Right lobe of liver (tissue), 6 donors: Measurements from ENCODE around the gene PRKAB1. TPM values are rescaled to one million over a fixed set of nuclear protein-coding genes. Genes with fewer than 3 reads are reported as not detected.
A peak's percentile ranks its signal among the peaks of the same experiment; 100 is the strongest.

Source experiments
- ATAC-seq, 4 donors: fragments of 200-7000 bp; cut with Tn5 transposase; one replicate each; pipeline ENCODE4 v1.9.1; 2020; ENCODE audit warnings: mild to moderate bottlenecking in 4 of 4, moderate library complexity in 4 of 4
- DNase-seq, 3 donors: peaks; one replicate each; pipeline ENCODE4 v3.0.0-alpha.2; 2020
- H3K27ac ChIP-seq, 3 donors: fragments of 200-600 bp; one replicate each; pipeline ENCODE4 v1.8.0; 2022
- H3K27me3 ChIP-seq, 2 donors: fragments of 200-600 bp; one replicate each; pipeline ENCODE4 v1.8.0; 2022
- H3K36me3 ChIP-seq, 4 donors: fragments of 200-600 bp; sonication (generic) in 1 of 4; one replicate each; pipeline versions ENCODE4 v1.5.1 to v1.8.0; 2017 to 2022; ENCODE audit warnings: control low read depth in 1 of 4
- H3K4me1 ChIP-seq, 4 donors: fragments of 200-600 bp; sonication (generic) in 1 of 4; one replicate each; pipeline versions ENCODE4 v1.5.1 to v1.8.0; 2017 to 2022; ENCODE audit warnings: control low read depth in 1 of 4
- H3K4me3 ChIP-seq, 3 donors: fragments of 200-600 bp; one replicate each; pipeline ENCODE4 v1.8.0; 2022
- H3K9me3 ChIP-seq, 4 donors: fragments of 200-600 bp; sonication (generic) in 1 of 4; one replicate each; pipeline versions ENCODE4 v1.5.1 to v1.8.0; 2017 to 2022; ENCODE audit warnings: control low read depth in 1 of 4
- POLR2A ChIP-seq: fragments of 450-650 bp; IDR thresholded peaks from one replicate; pipeline ENCODE4 v1.6.1; 2017; ENCODE audit warnings: antibody characterized with exemption, mild to moderate bottlenecking
- WGBS: methylation state at CpG from one replicate; pipeline ENCODE4 v1.1.6; 2018; ENCODE audit warnings: low coverage, low lambda C conversion rate; ENCODE audit not compliant: insufficient coverage; ENCODE audit errors: missing lambda C conversion rate; 5-methylcytosine and 5-hydroxymethylcytosine counted together
- intact Hi-C, 2 donors: fragments of 100-400 bp; cut with DNase I; formaldehyde crosslinking; loops; one replicate each; pipeline versions ENCODE4 v1.11.2 to v1.14.1; 2022
- total RNA-seq, 6 experiments: library from RNA; depleted of rRNA in 2 of 6; stranded (reverse); fragments of >200 nt in 2 of 6; fragmentation: NEBNext Ultra II Directional in 3 of 6; extraction: Animal tissue kit (Norgen Biotek cat#: 25700) in 3 of 6; gene quantifications; one replicate each; pipeline versions ENCODE4 v1.1.0 to v1.2.4, GENCODE V29; 2016 to 2023
- TF ChIP-seq, protein P1 (sequence below), 4 donors: fragments of 200-600 bp in 3 of 4; fragments of 450-650 bp in 1 of 4; IDR thresholded peaks; one replicate each; pipeline versions ENCODE4 v1.5.1 to v1.8.0; 2016 to 2022; ENCODE audit warnings: antibody characterized with exemption in 4 of 4, mild to moderate bottlenecking in 2 of 4
- donor health status: DM: no; HTN: yes; CAD: no.
- donor health status: DM: no; HTN: no; CAD: no.
- donor health status: DM: no; HTN: no; CAD: no.
- donor health status: DM: no; HTN: yes; CAD: no.
- donor health status: DM: no; HTN: yes; CAD: no.

The PRKAB1 gene
- total RNA-seq, 6 experiments from 2014 or later: 8.2 to 17.1 (median 10.3) TPM

DNA sequence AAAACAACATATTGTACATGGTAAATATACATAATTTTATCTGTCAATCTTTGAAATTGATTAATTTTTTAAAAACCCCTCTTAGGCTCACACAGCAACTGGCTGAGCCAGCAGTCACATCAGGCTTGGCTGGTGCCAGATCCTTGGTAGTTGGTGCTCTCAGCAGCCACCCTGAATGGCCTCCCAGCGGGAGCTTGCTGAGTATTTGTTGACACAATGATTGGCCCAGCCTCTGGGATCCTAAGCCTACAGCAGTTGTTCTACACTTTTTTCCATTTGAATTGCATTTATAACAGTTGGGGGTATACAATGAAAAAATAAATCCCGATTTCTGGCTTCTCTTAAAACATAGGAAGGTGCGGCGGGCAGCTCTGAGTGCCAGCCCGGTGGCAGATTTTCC is 11.1 kb downstream of the PRKAB1 start:
- TF ChIP-seq, protein P1, sequence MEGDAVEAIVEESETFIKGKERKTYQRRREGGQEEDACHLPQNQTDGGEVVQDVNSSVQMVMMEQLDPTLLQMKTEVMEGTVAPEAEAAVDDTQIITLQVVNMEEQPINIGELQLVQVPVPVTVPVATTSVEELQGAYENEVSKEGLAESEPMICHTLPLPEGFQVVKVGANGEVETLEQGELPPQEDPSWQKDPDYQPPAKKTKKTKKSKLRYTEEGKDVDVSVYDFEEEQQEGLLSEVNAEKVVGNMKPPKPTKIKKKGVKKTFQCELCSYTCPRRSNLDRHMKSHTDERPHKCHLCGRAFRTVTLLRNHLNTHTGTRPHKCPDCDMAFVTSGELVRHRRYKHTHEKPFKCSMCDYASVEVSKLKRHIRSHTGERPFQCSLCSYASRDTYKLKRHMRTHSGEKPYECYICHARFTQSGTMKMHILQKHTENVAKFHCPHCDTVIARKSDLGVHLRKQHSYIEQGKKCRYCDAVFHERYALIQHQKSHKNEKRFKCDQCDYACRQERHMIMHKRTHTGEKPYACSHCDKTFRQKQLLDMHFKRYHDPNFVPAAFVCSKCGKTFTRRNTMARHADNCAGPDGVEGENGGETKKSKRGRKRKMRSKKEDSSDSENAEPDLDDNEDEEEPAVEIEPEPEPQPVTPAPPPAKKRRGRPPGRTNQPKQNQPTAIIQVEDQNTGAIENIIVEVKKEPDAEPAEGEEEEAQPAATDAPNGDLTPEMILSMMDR (IDR thresholded peaks at IDR 0.05): no peak
- no peak for TF ChIP-seq POLR2A
- Histone ChIP-seq H3K4me3 (no peak overlapping the region), H3K36me3 (peaks cover 4 to 61% (median 43%) of the 10 kb centered on the region in 4 donors), H3K4me1 (peaks cover 0 to 52% (median 11%) of the 10 kb centered on the region in 4 donors), H3K9me3 (no peaks in the 10 kb centered on the region), H3K27ac (no peak overlapping the region), H3K27me3 (no peaks in the 10 kb centered on the region)
- ATAC-seq (peak in 3 of 4 donors; percentile 11 to 54 (median 21)), DNase-seq (no peak)
- WGBS: 78% methylated on average over 5 of the region's 5 CpGs
- intact Hi-C loops: no loop called here

DNA sequence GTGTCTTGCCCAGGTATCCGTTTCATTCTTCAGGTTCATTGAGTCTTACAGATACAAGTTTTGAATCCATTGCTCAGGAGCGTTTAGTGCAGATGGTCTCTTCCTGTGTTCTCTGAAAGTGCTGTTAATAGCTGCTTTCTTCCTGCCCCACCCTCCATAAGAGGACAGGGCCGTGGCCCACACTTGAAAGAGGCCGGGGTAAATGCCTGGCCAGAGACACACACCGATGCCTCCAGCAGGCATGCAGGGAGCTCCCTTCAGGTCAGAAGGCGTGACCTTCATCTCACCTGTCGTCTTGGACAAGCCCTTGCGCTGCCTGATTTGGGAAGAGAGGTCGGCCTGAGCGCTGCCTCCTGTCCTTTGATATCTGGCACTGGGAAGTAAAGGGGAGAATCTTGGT is 11.6 kb downstream of the PRKAB1 start:
- no peak for ATAC-seq
- Histone ChIP-seq H3K27me3 (no peaks in the 10 kb centered on the region), H3K4me3 (no peak overlapping the region), H3K4me1 (peaks cover 0 to 56% (median 11%) of the 10 kb centered on the region in 4 donors), H3K36me3 (peaks cover 4 to 59% (median 40%) of the 10 kb centered on the region in 4 donors), H3K27ac (no peak overlapping the region), H3K9me3 (no peaks in the 10 kb centered on the region)
- DNase-seq: no peak
- intact Hi-C loops: no loop called here
- WGBS: 77% methylated on average over 3 of the region's 10 CpGs
- TF ChIP-seq, protein P1 (IDR thresholded peaks at IDR 0.05): no peak
- TF ChIP-seq POLR2A: no peak

DNA sequence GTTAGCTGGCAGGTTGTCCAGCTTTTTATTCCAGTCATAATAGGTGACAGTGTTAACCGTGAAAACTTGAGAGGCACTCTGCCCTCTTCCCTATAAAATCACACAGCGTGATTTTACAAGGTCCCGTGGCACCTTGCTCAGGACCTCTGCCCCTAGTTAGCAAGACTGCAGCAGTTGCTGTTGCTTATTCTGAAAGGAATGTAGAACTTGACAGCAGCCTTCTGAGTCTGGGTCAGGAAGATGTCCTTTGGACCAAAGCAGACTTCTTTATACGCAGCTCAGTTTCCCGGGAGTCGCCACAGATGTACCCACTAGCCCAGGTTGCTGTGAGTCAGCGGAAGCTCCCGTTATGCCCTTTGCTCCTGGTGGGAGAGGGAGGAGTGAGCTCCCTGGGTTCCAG is 13.2 kb downstream of the PRKAB1 start:
- Histone ChIP-seq H3K27ac (peak overlapping the region; percentile 11 to 87 (median 77)), H3K27me3 (no peaks in the 10 kb centered on the region), H3K9me3 (no peaks in the 10 kb centered on the region), H3K36me3 (peaks cover 4 to 46% (median 32%) of the 10 kb centered on the region in 4 donors), H3K4me3 (no peak overlapping the region), H3K4me1 (peaks cover 0 to 67% (median 14%) of the 10 kb centered on the region in 4 donors)
- ATAC-seq (peak in 2 of 4 donors; percentile 47 to 60), DNase-seq (peak in 1 of 3 donors; percentile 44)
- TF ChIP-seq, protein P1 (IDR thresholded peaks at IDR 0.05): no peak
- TF ChIP-seq POLR2A: no peak
- 44% methylated on average over 6 of the region's 8 CpGs for WGBS
- intact Hi-C loops: no loop called here

DNA sequence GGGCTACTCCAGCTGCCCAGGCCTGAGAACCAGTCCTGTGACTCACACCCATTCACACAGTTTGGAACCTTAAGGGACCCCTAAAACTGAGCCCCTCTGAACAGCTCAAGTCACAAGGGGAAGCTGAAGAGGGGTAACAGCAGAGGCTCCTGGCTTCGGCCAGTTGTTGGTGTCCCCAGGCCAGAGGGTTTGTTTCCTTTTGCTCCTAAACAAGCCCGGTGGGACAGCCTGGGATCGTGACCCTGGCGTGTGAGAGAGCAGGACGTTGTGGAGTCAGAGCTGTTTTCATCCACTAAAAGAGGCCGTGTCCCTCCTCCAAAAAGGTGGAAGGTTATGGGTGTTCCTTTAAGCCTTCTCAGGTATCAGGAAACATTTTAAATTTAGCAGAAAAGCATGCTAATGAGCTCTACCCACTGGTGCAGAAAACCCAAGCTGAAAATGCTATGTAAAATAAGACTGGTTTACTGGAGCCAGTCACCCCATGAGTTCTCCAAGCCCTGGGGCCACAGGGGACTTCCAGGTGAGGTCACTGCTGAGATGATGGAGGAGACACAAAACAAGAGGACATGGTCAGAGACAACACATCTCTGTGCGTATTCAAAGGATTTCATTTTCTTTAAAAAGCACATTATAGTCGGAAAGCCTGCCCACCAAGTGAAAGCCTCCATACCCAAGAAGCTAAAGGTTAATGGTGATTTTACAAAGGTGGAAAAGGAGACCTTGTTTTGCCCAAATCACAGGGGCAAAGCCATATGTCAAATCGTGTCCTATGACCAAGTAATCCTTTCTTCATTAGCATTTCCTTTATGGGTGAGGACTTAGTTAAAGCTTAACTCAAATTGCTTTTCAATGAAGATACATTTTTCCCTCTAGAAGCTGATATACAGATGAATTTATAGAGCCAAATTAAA is 14.1 kb downstream of the PRKAB1 start:
- Histone ChIP-seq H3K4me1 (peaks cover 0 to 76% (median 17%) of the 10 kb centered on the region in 4 donors), H3K4me3 (no peak overlapping the region), H3K9me3 (no peaks in the 10 kb centered on the region), H3K36me3 (peaks cover 0 to 38% (median 25%) of the 10 kb centered on the region in 4 donors), H3K27ac (peak overlapping the region; percentile 77 to 87 (median 86)), H3K27me3 (no peaks in the 10 kb centered on the region)
- TF ChIP-seq POLR2A: no peak
- TF ChIP-seq, protein P1 (IDR thresholded peaks at IDR 0.05): no peak
- DNase-seq (no peak), ATAC-seq (no peak)
- WGBS: 80% methylated on average over 8 of the region's 9 CpGs
- intact Hi-C loops: no loop called here
